Prostate gland (tissue), 2 donors: ENCODE measurements around the gene SLC31A1.

Experiments
- CTCF ChIP-seq, 4 experiments: fragments of 200-600 bp in 2 of 4; fragments of 450-650 bp in 2 of 4; sonication (generic) in 2 of 4; IDR thresholded peaks; 1 replicate in 3 of 4; 2 replicates in 1 of 4; pipeline ENCODE4 v1.5.1; 2016 to 2019; ENCODE audit warnings: antibody characterized with exemption in 4 of 4, mild to moderate bottlenecking in 2 of 4, moderate library complexity in 2 of 4
- POLR2A ChIP-seq: fragments of 450-650 bp; IDR thresholded peaks from one replicate; pipeline ENCODE4 v1.6.1; 2016; ENCODE audit warnings: antibody characterized with exemption, mild to moderate bottlenecking

GRCh38 chr9:113238859-113239232 is 17.5 kb downstream of the SLC31A1 start:
- no peak for TF ChIP-seq POLR2A
- no peak for TF ChIP-seq CTCF (IDR thresholded peaks at IDR 0.05)
